DOHH2 (cell line): Measurements from ENCODE around the gene IRF2.

ENCODE experiments used
- H3F3A ChIP-seq: fragments of 200-600 bp; sonication (generic), shearing (Covaris generic); 2 replicates; pipeline ENCODE4 v1.6.0; 2016; ENCODE audit warnings: antibody characterized with exemption, mild to moderate bottlenecking; ENCODE audit not compliant: control insufficient read depth, insufficient read depth
- H3K27ac ChIP-seq: fragments of 200-600 bp; sonication (generic); 2 replicates; pipeline ENCODE4 v1.5.1; 2014; ENCODE audit warnings: low read depth, mild to moderate bottlenecking, low read length, moderate library complexity
- H3K27me3 ChIP-seq: fragments of 200-600 bp; sonication (generic); 2 replicates; pipeline ENCODE4 v1.6.1; 2014; ENCODE audit warnings: mild to moderate bottlenecking, low read length, mixed read lengths; ENCODE audit not compliant: control insufficient read depth
- H3K36me3 ChIP-seq: fragments of 200-600 bp; sonication (generic); 2 replicates; pipeline ENCODE4 v1.6.1; 2014; ENCODE audit warnings: mild to moderate bottlenecking, low read length, moderate library complexity, mixed read lengths; ENCODE audit not compliant: control insufficient read depth
- H3K4me1 ChIP-seq: fragments of 200-600 bp; sonication (generic); 2 replicates; pipeline ENCODE4 v1.6.1; 2014; ENCODE audit warnings: mild to moderate bottlenecking, low read length, mixed read lengths; ENCODE audit not compliant: control insufficient read depth
- H3K4me2 ChIP-seq: fragments of 200-600 bp; sonication (generic); 2 replicates; pipeline ENCODE4 v1.6.0; 2014; ENCODE audit warnings: mild to moderate bottlenecking, low read length, moderate library complexity
- H3K4me3 ChIP-seq: fragments of 200-600 bp; sonication (generic); 2 replicates; pipeline ENCODE4 v1.5.1; 2014; ENCODE audit warnings: mild to moderate bottlenecking, low read length, mixed read lengths
- H3K79me2 ChIP-seq: fragments of 200-600 bp; sonication (generic); 2 replicates; pipeline ENCODE4 v1.6.1; 2014; ENCODE audit warnings: mild to moderate bottlenecking, low read length, mixed read lengths; ENCODE audit not compliant: control insufficient read depth
- H3K9me2 ChIP-seq: fragments of 200-600 bp; sonication (generic); replicated peaks from 2 replicates; pipeline ENCODE4 v1.6.1; 2014; ENCODE audit warnings: mild to moderate bottlenecking, low read length, mixed read lengths; ENCODE audit not compliant: control insufficient read depth
- H3K9me3 ChIP-seq: fragments of 200-600 bp; sonication (generic); 2 replicates; pipeline ENCODE4 v1.6.1; 2014; ENCODE audit warnings: antibody characterized with exemption, low read length, mixed read lengths; ENCODE audit not compliant: control insufficient read depth, insufficient read depth
- H4K20me1 ChIP-seq: fragments of 200-600 bp; sonication (generic); 2 replicates; pipeline ENCODE4 v1.6.0; 2014; ENCODE audit warnings: low read depth, mild to moderate bottlenecking, antibody characterized with exemption, low read length, moderate library complexity; ENCODE audit not compliant: control insufficient read depth, insufficient read depth
- EZH2phosphoT487 ChIP-seq: fragments of 200-600 bp; sonication (generic); IDR thresholded peaks from 2 replicates; pipeline ENCODE4 v1.6.1; 2017; ENCODE audit warnings: borderline replicate concordance, mild to moderate bottlenecking, antibody characterized with exemption, low read length, moderate library complexity, mixed read lengths
- TF ChIP-seq, protein P1 (sequence below): fragments of 200-600 bp; sonication (generic); IDR thresholded peaks from one replicate; pipeline ENCODE4 v1.5.1; 2014; ENCODE audit warnings: antibody characterized with exemption, mild to moderate bottlenecking, low read depth, low read length; ENCODE audit not compliant: poor library complexity, severe bottlenecking

IRF2 gene

DNA sequence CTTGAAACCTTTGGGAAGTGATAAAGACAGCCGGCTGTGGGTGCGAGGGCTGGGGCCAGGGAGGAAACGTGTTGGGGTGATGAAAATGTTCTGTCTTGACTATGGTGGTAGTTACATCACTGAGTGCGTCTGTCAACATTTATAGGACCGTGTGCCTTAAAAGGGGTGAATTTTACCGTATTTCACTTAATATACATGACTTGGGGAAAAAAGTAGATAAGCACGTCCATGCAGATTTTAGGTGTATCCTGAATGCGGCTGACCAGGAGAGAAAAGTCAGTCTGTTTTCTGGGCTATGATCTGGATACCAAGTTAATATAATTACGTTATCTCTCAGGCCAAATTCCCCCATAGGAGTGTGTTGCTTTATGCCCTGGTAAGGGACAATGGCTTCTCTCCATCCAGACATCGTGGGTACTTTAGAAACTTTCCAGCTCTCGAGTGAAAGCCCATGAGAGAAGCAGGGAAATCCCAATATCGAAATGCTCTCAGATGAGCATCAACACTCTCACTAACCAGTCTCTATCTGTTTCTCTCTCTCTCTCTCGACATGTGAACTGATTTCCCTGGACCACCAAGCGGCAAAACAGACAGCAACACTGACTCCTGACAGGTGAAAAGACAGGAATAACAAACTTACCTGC lies 71.5 kb downstream of the IRF2 start:
- Histone ChIP-seq H3K4me3 (no peak overlapping the region), H3K27me3 (no peaks in the 10 kb centered on the region), H3K4me2 (no peak overlapping the region), H3K9me3 (no peaks in the 10 kb centered on the region), H3K4me1 (peaks cover 16% of the 10 kb centered on the region), H4K20me1 (0 out of 2 replicates have a peak, but pooled peaks cover 2% of the 10 kb centered on the region), H3K9me2 (no peaks in the 10 kb centered on the region), H3F3A (peaks cover 9% of the 10 kb centered on the region), H3K27ac (no peak overlapping the region), H3K36me3 (peaks cover 13% of the 10 kb centered on the region), H3K79me2 (no peaks in the 10 kb centered on the region)
- TF ChIP-seq, protein P1, sequence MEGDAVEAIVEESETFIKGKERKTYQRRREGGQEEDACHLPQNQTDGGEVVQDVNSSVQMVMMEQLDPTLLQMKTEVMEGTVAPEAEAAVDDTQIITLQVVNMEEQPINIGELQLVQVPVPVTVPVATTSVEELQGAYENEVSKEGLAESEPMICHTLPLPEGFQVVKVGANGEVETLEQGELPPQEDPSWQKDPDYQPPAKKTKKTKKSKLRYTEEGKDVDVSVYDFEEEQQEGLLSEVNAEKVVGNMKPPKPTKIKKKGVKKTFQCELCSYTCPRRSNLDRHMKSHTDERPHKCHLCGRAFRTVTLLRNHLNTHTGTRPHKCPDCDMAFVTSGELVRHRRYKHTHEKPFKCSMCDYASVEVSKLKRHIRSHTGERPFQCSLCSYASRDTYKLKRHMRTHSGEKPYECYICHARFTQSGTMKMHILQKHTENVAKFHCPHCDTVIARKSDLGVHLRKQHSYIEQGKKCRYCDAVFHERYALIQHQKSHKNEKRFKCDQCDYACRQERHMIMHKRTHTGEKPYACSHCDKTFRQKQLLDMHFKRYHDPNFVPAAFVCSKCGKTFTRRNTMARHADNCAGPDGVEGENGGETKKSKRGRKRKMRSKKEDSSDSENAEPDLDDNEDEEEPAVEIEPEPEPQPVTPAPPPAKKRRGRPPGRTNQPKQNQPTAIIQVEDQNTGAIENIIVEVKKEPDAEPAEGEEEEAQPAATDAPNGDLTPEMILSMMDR, result no peak
- no peak for TF ChIP-seq EZH2phosphoT487

- H3K4me3 ChIP-seq, result no peak overlapping the region
- H3K27me3 ChIP-seq, result no peaks in the 10 kb centered on the region
- H3K9me3 ChIP-seq, result no peaks in the 10 kb centered on the region
- H3K27ac ChIP-seq, result no peak overlapping the region
- H3K9me2 ChIP-seq, result no peaks in the 10 kb centered on the region
- H3K36me3 ChIP-seq, result peaks cover 9% of the 10 kb centered on the region
- peaks cover 10% of the 10 kb centered on the region for H3K4me1 ChIP-seq
- H3K79me2 ChIP-seq, result no peaks in the 10 kb centered on the region
- H3K4me2 ChIP-seq, result no peak overlapping the region
- H3F3A ChIP-seq, result peaks cover 6% of the 10 kb centered on the region; the same call in 1 of the 2 replicates
- no peak for TF ChIP-seq EZH2phosphoT487
- TF ChIP-seq, protein P1, result no peak
- no peaks in the 10 kb centered on the region for H4K20me1 ChIP-seq
Observed at GRCh38 chr4:184402239-184402638, 72.1 kb downstream of the IRF2 start.

GRCh38 chr4:184401397-184402171 lies 72.8 kb downstream of the IRF2 start:
- Histone ChIP-seq H3K9me2 (no peaks in the 10 kb centered on the region), H3K36me3 (peaks cover 9% of the 10 kb centered on the region), H3K27ac (no peak overlapping the region), H3K4me3 (no peak overlapping the region), H4K20me1 (no peaks in the 10 kb centered on the region), H3F3A (no peaks in the 10 kb centered on the region), H3K27me3 (no peaks in the 10 kb centered on the region), H3K79me2 (no peaks in the 10 kb centered on the region), H3K9me3 (no peaks in the 10 kb centered on the region), H3K4me2 (no peak overlapping the region), H3K4me1 (peaks cover 10% of the 10 kb centered on the region)
- TF ChIP-seq, protein P1, result no peak
- no peak for TF ChIP-seq EZH2phosphoT487
